Left cardiac atrium (tissue), 4 donors: Measurements from ENCODE around the gene RPS4Y1. TPM values are rescaled to one million over a fixed set of nuclear protein-coding genes. Genes with fewer than 3 reads are reported as not detected.
"Not testable (repeated sequence)": the region's sequence is repeated elsewhere in the genome, so short reads cannot be mapped to it uniquely, and the experiment has no call there.

Experiments used
- ATAC-seq, 2 donors: fragments of 200-7000 bp; cut with Tn5 transposase; one replicate each; pipeline ENCODE4 v1.9.1; 2020; ENCODE audit warnings: mild to moderate bottlenecking in 2 of 2, moderate library complexity in 2 of 2
- DNase-seq: peaks from one replicate; pipeline ENCODE4 v3.0.0-alpha.2; 2020
- intact Hi-C, 2 donors: fragments of 100-400 bp; cut with DNase I; formaldehyde crosslinking; loops; one replicate each; pipeline versions ENCODE4 v1.14.1 to v1.15.1; 2022 to 2023
- total RNA-seq, 2 donors: library from RNA; stranded (reverse); fragmentation: NEBNext Ultra II Directional; extraction: Animal tissue kit (Norgen Biotek cat#: 25700); gene quantifications; one replicate each; pipeline ENCODE4 v1.2.1, GENCODE V29; 2021
- donor health status: DM: no; HTN: yes; CAD: no.
- donor health status: DM: no; HTN: yes; CAD: no; lungs with severe emphysema.
- donor health status: DM: yes; HTN: yes; CAD: no.
- donor health status: Dilated cardiomyopathy.

Gene RPS4Y1
- total RNA-seq, 2 donors from 2014 or later = 182 TPM; not detected in 1

DNA sequence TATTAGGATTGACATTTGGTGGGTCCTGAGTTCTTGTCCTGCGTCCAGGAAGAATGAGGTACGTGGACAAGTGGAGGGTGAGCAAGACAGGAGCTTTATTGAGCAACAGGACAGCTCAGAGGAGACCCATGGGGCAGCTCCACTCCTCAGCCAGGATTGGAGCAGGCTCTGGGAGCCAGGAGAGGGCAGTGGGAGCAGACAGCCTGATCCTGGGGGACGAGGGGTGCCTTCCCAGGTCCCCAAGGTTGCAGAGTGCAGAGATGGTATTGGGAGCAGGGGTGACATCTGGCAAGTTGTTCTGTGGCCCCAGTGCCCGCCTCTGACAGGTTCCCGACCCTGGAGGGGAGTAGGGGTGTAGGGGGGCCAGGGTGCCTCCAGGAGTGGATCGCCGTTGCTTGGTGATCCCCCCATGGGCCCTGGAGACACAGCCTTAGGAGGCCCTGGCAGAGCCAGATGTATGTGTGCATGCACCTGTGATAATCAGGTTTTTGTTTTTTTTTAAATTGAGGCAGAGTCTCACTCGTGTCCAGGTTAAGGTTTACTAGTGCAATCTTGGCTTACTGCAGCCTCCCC is 26.7 kb downstream of the RPS4Y1 start:
- DNase-seq (no peak), ATAC-seq (no peak)
- intact Hi-C loops = no loop called here

DNA sequence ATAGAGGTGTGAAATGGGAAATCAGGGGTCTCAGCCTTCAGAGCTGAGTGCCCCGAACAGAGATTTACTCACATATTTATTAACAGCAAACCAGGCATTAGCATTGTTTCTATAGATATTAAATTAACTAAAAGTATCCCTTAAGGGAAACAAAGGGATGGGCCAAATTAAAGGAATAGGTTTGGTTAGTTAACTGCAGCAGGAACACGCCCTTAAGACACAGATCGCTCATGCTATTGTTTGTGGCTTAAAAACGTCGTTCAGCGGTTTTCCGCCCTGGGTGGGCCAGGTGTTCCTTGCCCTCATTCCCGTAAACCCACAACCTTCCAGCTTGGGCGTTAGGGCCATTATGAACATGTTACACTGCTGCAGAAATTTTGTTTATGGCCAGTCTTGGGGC is 30.8 kb downstream of the RPS4Y1 start:
- intact Hi-C loops, ATAC-seq, DNase-seq: not testable (repeated sequence)

DNA sequence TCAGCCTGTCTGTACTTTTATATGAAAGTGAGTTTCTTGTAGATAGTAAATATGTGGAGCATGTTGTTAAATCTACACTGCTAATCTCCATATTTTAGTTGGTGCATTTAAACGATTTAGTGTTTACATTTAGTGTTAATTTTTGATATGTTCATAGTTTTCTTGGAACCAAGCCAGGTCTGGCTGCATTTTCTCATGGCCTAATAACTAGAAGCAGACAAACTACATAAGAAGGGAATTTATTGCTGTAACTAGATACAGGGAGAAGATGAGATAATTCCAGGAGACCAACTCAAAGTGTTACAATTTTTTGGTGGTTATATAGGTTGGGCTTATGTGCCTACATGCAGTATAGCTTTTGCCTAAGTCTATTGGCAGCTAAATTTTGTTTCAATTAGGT is 32.8 kb downstream of the RPS4Y1 start:
- intact Hi-C loops = no loop called here
- no peak for DNase-seq

DNA sequence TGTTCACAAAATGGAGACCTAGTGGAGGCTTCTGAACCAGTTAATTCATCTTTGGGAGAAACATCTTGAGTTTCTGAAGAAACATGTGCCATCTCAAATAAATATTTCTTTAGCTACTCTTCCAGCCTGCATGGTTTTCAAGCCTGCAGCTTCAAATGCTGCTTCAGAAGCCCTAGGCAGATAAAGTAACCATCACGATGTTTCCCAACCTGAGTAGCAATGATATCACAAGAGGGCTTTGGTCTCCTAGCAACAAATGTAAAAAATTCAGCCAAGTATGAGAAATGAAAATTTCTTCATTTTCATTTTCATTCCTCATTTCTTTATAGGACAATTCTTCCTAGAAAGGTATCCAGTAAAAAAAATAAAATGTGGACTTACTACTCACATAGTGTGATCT is 42.2 kb downstream of the RPS4Y1 start:
- intact Hi-C loops = no loop called here
- no peak for DNase-seq
- ATAC-seq = no peak

More for the DNA sequence above, 32.8 kb downstream of the RPS4Y1 start:
- no peak for ATAC-seq

DNA sequence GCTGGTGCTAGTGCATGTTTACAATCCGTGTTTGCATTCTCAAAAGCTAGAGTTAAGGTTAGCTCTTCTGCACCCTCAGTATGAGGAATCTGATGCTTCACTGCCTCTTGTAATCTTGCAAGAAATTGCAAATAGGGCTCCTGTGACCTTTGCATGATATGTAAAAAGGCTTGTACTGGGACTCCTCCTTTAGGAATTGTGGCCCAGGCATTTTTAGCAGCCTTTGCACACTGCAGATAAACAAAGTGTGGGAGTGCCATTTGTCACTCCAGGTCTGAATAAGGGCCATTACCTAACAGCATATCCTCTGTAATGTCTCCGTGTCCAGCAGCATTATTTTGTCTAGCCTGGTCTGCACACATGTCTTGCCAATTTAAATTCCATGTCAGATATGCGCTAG is 44.5 kb downstream of the RPS4Y1 start:
- intact Hi-C loops = no loop called here
- DNase-seq (no peak), ATAC-seq (no peak)

DNA sequence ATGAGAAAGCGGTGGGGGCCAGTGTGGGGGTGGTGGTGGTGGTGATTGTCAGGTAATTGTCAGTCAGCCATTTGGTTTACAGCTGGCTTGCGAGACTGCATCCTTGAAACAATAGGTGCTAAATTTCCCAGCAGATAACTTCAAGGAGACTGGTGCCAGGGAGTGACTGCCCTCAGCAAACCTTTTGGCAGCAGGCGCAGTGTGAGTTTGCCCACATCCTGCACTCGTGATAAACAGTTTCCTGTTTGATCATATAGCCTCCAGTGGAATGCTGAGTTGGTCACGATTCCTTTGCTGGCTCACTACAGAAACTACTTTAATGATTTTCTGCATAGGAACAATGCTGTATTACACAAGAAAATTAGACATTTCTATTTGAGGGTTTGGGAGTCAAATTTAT is 46.0 kb downstream of the RPS4Y1 start:
- intact Hi-C loops = no loop called here
- no peak for ATAC-seq
- DNase-seq = no peak

DNA sequence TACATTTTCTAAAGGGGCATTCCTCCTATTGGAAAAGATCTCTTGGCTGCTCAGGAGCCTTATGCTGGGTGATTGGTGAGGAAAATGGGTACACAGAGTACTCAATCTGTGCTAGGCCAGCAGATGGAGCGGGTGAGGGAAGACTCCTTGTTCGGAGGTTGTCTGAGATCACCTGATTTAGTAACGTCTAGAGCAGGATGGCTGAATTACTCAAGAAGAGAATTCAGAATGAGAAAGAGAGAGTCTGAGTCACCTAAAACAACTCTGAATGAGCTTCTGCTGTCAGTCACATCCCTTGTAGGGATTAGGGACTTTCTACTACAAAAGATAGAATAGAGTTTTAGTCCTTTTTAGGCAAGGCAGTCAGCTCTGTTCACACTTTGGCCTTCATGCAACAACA is 46.6 kb downstream of the RPS4Y1 start:
- no peak for DNase-seq
- intact Hi-C loops = no loop called here
- ATAC-seq = no peak

DNA sequence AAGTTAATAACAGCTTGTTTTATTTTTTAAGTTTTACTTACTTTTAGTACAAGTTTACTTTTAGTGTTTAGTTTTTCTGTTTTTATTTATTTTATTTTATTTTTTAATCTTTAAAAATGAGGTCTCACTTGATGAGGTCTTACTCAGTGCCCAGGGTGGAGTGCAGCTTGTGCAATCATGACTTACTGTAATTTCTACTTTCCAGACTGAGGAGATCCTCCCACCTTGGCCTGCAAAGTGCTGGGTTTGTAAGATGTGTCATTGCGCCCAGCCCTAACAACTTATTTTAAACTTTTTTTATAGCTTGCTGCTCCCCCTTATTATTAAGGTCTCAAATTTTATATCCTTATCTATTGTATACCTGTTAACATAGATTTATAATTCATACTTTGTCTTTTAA is 52.1 kb downstream of the RPS4Y1 start:
- ATAC-seq (peak in 1 of 2 donors; percentile 51), DNase-seq (no peak)
- intact Hi-C loops = no loop called here

DNA sequence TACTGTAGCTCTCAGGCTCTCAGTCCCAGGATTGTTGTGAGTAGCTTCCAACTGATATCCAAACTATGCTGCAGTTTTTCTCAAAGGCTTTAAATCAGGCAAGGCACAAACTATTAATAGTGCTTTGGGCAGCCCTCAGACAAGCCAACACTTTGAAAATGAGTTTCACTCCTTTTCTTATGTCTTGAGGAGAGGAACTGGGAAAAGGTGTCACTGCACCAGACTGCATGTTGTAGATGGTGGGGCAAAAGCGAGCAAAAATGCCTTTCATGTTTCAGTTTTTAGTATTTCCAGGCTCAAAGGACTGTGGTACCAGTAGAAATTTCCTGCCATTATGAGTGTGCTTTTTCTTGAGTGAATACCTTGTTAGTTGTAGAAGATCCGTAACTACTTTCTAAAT is 54.6 kb downstream of the RPS4Y1 start:
- DNase-seq (no peak), ATAC-seq (no peak)
- intact Hi-C loops = no loop called here

DNA sequence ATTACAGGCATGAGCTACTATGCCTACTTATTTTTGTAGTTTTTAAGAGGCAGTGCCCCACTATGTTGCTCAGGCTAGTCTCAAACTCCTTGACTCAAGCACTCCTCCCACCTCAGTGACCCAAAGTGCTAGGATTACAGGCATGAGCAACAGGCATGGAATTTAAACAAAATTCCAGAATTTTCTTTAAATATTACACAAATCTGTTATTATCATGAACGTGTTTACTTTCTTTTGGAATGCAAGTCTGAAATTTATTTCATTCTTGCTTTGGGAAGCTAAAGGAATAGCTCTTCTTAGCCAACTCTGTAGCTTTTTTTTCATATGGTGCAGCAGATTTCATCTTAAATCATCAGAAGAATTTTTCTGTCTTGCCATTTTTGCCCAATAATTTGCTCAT is 66.0 kb downstream of the RPS4Y1 start:
- intact Hi-C loops = no loop called here
- ATAC-seq = no peak
- DNase-seq = no peak

DNA sequence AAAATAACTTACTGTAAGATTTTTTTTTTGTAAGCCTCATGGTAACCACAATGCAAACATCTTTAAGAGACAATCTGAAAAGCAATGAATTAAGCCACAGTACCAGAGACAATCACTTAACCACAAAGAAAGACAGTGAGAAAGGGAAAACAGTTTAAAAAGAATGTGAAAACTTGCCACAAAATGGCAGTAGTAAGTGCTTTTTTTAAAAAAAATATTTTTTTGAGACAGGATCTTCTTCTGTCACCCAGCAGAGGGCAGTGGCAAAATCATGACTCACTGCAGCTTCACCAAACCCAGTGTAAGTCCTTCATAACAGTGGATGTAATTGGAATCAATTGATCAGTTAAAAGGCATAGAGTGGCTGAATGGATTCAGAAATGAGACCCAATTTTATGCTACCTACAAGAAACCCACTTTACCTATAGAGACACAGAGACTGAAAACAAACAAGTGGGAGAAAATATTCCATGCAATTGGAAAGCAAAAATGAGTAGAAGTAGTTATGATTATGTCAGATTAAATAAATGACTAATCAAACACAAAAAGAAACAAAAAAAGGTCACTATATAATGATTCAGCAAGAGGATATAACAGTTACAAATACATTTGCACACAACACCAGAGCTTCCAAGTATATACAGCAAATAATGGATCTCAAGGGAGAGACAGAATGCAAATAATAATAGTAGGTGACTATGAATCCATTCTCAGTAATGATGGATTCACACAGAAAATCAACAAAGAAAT is 71.8 kb downstream of the RPS4Y1 start:
- ATAC-seq (no peak), DNase-seq (no peak)
- intact Hi-C loops = no loop called here

Other genes with a start within 250 kb of the RPS4Y1 start
- gene SRY, start 53.9 kb upstream of the RPS4Y1 start, total RNA-seq = not detected
- gene ZFY, start 93.8 kb downstream of the RPS4Y1 start, total RNA-seq = 10 to 100 TPM in 1 of 2 donors, not detected in 1; 13.6 TPM